ENCODE measurements around the gene TMEM92.

Gene TMEM92

GRCh38 chr17:50329716-50330115 lies 55.5 kb downstream of the TMEM92 start:
- DNase-seq = no peak

GRCh38 chr17:50330151-50330775 lies 56.0 kb downstream of the TMEM92 start:
- DNase-seq = no peak

Data from stimulated activated CD4-positive, alpha-beta T cell treated with anti-CD3 and anti-CD28 coated beads, Interleukin-2, amount 100 ng/mL, for 48 hours (primary cell).